Measurements from ENCODE around the gene TRMT44.

DNA sequence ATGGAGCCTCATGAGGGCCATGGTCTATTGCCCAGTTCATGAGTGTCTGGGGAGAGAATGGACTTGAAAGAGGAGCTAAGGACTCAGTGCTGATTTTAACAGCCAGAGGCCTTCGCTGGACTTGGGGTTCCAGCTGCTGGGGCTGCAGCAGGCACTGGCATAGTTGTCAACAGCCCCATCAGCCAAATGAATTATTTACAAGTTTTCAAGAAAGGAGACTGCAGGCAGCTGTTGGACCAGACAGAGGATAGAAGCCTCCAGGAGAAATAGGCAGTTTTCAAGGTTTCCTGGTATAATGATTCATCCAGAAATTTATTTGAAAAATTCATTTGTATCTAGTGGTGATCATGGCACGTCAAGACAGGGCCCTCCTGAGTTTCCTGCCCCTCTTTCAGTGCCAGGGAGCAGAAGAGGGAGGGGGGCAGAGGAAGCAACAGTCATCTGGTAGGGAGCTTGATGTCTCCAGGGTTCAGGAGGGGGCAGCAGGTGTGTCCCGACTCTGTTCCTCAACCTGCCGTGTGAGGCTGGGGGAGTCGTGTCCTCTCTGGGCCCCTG, 76.5 kb downstream of the TRMT44 start:
- TF ChIP-seq, protein P1, sequence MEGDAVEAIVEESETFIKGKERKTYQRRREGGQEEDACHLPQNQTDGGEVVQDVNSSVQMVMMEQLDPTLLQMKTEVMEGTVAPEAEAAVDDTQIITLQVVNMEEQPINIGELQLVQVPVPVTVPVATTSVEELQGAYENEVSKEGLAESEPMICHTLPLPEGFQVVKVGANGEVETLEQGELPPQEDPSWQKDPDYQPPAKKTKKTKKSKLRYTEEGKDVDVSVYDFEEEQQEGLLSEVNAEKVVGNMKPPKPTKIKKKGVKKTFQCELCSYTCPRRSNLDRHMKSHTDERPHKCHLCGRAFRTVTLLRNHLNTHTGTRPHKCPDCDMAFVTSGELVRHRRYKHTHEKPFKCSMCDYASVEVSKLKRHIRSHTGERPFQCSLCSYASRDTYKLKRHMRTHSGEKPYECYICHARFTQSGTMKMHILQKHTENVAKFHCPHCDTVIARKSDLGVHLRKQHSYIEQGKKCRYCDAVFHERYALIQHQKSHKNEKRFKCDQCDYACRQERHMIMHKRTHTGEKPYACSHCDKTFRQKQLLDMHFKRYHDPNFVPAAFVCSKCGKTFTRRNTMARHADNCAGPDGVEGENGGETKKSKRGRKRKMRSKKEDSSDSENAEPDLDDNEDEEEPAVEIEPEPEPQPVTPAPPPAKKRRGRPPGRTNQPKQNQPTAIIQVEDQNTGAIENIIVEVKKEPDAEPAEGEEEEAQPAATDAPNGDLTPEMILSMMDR (optimal IDR thresholded peaks at IDR 0.05 in 1 of 3, IDR thresholded peaks at IDR 0.05 in 1 of 3, conservative IDR thresholded peaks at IDR 0.05 in 1 of 3; ENCODE audit: extremely low read depth in 1 of 3, insufficient read depth in 2 of 3, low read length in 3 of 3) = no peak
- no peak for TF ChIP-seq EZH2 (IDR thresholded peaks at IDR 0.05; ENCODE audit: low read length)
